CD4-positive, alpha-beta T cell treated with Interleukin-21 for 1 hour (primary cell): ENCODE measurements around the gene CD1D.
"Not testable (repeated sequence)": the region's sequence is repeated elsewhere in the genome, so short reads cannot be mapped to it uniquely, and the experiment has no call there.

ENCODE experiments used
- DNase-seq: peaks from one replicate; pipeline ENCODE4 v3.0.0-alpha.2; 2020

The CD1D gene

DNA sequence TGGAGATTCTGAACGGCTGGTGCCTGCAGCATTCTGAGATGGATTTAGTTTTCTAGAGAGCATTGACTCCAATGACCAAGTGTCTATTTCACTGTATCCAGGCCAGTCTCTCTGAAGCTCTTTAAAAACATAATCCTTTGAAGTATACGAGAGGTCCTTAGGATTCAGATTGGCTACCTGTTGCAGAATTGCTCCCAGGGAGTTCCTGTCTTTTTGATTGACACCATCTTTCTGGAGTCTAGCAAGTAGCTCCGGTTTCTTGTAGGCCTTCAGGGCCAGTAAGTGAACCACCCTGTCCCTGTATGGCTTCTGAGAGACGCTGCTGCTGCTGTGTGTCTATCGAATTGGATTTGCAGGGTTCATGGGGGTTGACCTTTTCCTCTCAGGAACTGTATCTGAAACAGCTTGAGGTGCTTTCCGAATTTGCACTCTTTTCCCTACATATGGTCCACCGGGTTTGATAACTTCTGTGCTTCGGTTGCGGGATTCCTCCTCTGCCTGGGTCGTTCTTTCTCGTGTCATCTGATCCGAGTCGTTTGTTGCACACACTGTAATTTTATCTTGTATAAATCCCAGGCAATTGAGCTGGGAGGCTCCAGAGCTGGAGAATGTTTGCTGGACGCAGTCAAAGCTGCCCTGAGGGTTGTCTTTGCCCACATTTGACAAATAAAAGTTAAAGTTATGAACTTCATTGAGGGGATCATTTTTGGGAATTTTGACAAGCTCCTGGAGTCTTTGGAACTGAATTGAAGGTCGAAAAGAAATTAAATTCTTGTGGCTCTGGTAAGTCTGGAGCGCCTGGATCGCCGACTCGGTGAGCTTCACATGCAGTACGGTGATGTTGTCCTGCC lies 3.6 kb upstream of the CD1D start:
- not testable (repeated sequence) for DNase-seq

DNA sequence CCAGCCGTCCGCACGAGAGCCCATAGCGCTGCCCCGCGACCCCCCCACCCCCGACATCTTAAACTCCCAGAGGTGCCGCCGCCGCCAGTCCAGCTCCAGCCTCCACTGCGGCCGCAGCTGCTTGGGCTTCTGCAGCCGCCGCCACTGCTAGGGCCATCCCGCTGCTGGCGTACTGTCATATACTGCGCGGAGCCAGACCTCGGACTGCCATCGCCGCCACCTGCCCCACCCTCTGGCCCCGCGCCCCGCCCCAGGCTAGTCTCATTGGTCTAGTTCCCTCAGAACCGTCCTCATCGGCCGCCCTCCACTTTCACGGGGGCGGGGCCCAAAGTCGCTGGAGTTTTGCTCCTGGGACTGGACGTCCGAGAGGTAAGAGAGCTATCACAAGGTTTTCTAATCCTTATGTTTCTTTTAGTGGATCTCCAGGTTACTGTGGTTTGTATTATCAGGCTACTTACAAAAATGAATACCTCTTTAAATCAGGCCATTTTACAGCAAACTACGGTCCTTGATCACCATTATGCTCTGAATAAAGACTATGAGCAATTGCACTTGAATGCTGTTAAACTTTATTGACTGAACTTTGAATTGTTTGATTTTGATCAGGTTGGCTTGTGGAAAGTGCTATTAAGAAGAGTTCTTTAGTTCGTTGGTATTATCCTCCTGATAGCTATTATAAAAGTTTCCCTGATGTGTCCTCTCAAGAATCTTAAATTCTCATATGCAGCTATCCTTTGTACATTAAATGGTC lies 2.8 kb upstream of the CD1D start:
- DNase-seq, result peak; percentile 4

DNA sequence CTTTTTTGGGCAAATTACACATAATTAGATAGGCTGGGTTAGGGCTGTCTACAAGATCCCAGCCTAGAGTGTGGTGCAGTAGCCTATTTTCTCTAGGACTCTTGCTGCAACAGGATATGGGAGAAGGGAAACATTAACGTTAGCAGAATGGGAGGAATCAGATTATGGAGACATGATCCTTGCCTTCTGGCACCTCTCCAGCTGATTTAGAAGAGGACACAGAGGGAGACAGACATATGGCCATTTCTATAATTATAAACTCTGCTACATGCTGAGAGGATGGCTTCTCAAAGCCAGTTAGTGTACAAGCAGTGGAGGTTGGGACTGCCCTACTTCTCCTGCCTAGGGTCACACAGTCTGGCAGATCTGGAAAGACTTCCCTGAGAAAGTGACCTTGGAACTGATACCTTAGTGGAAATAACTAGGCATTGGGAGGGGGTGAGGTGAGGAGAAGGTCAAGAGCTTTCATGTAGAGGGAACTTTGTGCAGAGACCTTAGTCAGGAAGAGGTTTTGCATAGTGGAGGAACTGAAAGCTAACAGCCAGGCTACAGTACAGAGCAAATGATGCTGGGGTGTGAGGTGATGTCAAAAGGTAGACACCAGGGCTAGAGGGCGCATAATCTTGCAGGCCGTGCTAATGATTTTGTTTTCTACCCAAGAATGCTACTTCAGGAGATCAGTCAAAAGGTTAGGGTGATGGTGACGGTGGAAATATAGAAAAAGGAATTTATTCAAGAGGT lies 1.2 kb upstream of the CD1D start:
- no peak for DNase-seq

- DNase-seq, result no peak
Measured at GRCh38 chr1:158181577-158181922, 855 bp downstream of the CD1D start.

DNA sequence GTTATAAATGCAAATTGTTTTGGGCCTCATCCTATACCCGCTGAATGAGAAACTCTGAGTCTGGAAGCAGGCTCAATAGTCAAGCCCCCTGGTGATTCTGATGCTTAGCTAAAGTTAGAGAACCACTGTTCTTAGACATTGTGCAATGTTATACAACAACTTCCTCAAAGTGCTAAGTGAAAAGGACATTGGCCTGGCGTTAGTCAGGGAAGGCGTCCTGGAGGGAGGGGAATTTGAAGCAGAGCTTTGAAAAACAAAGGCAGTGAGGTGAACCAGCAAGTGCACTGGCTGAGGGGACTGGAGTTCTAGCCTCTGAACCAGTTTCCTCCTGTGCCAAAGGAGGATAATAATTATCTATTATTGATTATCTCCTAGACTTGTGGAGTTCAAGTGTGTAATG lies 5.1 kb downstream of the CD1D start:
- no peak for DNase-seq

DNA sequence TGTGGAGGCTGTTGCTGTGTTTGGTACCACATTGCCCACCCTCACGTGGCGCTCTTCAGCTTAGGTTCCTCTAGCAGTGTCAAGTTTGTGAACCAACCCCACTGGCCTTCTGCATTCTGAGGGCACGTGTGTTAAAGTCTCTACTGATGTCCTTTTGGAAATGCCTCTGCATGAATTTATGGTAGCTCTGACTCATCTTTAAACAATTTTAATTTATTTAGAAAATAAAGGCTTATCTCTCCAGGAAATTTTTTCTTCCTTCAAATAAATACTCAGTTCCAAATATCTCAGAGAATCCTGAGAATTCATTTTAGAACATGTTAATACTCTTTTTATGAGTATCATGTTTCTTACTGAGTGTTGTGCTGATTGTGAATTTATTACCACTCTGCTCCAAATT lies 5.5 kb downstream of the CD1D start:
- DNase-seq, result no peak

DNA sequence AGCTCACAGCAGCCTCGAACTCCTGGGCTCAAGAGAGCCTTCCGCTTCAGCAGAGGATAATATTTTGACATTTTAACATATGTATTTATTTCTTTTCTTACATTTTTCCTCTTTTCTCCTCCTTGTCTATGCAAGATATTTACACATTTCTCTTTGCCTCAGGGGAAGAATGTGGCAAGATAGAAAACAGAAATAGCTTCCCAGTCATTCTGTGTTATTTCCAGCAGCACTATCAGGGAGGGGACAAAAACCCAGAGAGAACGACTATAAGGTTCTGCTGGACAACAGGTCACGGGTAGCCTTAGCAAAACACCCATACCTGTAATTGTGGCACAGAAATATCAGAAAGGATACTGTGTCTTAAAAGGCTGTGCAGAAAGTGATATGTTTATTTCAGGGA lies 7.9 kb downstream of the CD1D start:
- DNase-seq, result no peak

DNA sequence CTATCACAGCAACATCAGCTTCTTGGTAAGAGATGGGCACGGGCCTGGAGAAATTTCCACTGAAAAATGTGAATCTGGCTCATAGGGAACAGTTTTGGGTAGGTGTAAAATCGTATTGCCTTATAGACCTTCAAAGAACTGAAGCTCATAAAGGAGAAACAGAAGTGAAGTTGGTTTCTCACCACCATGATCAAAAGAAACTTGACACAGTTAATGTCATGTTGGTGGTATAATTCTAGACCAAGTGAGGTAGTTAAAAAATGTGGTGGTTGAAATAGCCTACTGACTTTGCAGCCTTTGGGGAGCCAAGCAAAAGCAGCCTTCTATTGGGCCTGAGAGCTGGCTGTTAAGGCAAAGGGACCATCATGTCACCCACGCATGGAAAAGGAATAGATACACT lies 8.9 kb downstream of the CD1D start:
- no peak for DNase-seq

DNA sequence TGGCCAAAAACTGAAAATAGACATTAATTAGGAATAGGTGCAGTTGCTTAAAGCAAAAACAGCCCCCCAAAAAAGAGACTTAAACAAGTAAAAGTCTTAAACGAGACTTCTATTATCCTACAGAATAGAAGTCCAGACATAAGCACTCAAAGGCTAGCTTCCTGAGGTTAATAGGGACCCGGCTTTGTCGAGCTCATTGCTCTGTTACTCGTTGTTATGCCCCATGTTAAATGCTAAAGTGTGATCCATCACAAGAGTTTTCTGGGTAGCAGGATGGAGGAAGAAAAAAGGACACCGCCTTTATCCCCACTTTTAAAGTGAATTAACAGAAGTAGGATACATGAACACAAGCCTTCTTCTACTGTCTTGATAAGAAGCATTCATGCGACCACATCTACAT lies 10.6 kb downstream of the CD1D start:
- no peak for DNase-seq

DNA sequence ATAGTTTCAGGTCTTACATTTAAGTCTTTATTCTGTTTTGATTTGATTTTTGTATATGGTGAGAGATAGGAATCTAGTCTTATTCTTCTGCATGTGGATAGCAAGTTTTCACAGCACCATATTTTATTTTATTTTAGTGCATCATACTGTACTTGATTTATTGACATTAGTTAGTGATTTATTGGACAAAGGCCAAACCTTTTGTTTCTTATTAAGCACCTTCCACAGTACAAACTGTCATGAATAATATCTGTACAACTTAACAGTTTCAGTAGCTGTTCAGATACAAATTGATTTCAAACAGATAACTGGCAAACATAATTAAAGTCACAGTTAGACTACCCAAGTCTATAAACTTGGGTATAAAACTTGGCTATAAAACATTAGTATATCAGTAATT lies 15.8 kb downstream of the CD1D start:
- DNase-seq, result no peak

- DNase-seq, result no peak
Measured at GRCh38 chr1:158199849-158200248, 19.2 kb downstream of the CD1D start.

GRCh38 chr1:158200527-158200926 lies 19.8 kb downstream of the CD1D start:
- DNase-seq, result no peak

- DNase-seq, result peak; percentile 50
Measured at GRCh38 chr1:158203693-158204457, 23.2 kb downstream of the CD1D start.

- DNase-seq, result no peak
Measured at GRCh38 chr1:158204458-158204827, 23.7 kb downstream of the CD1D start.

GRCh38 chr1:158208586-158209116 lies 28.0 kb downstream of the CD1D start:
- DNase-seq, result no peak

GRCh38 chr1:158212320-158212719 lies 31.6 kb downstream of the CD1D start:
- DNase-seq, result no peak

DNA sequence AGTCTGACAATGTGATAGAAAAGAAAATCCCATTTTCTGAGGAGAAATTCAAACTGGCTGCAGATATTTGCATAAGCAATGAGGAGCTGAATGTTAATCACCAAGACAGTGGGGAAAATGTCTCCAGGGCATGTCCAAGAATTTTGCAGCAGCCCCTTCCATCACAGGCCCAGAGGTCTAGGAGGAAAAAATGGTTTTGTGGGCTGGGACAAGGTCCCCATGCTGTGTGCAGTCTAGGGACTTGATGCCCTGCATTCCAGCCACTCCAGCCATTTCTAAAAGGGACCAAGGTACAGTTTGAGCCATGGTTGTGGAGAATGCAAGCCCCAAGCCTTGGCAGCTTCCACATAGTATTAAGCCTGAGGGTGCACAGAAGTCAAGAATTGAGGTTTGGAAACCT lies 42.8 kb downstream of the CD1D start:
- not testable (repeated sequence) for DNase-seq

GRCh38 chr1:158227904-158228623 lies 47.4 kb downstream of the CD1D start:
- no peak for DNase-seq
